GM10248 (cell line): ENCODE measurements around the gene NRGN.
A peak's percentile ranks its signal among the peaks of the same experiment; 100 is the strongest.

Source experiments
- CTCF ChIA-PET: fragments of 300-600 bp; sonication (Branson Sonifier 250); formaldehyde crosslinking; extraction: SDS; loops from one replicate; lab custom pipeline; 2021; ENCODE audit warnings: antibody characterized with exemption; lab: Yijun Ruan, JAX
- POLR2A ChIA-PET: fragments of 350-650 bp; sonication (Branson Sonifier 250); formaldehyde crosslinking; extraction: SDS; loops from one replicate; lab custom pipeline; 2020; ENCODE audit warnings: antibody characterized with exemption; lab: Yijun Ruan, JAX
- DNase-seq: peaks from one replicate; pipeline ENCODE4 v3.0.0; 2012; ENCODE audit errors: extremely low spot score
- CTCF ChIP-seq: IDR thresholded peaks from 2 replicates; pipeline ENCODE4 v1.5.1; 2012; ENCODE audit warnings: mild to moderate bottlenecking, low read depth; ENCODE audit errors: extremely low read depth, missing control alignments, control extremely low read depth

NRGN gene

GRCh38 chr11:124745270-124745834 lies 5.6 kb downstream of the NRGN start:
- DNase-seq: no peak
- ChIA-PET CTCF (interaction anchor here (0.6 to 17.5 kb wide), 16 partner anchors 8 to 91 kb away, joined by 3 to 183 read pairs (median 6); partner anchors contain the start of gene ESAM), POLR2A (no interaction called here)
- TF ChIP-seq CTCF: no peak

GRCh38 chr11:124745835-124746620 lies 6.3 kb downstream of the NRGN start:
- TF ChIP-seq CTCF: peak; percentile 63
- peak; percentile 64 for DNase-seq
- POLR2A ChIA-PET: no interaction called here
- CTCF ChIA-PET: interaction anchor here (0.8 to 17.5 kb wide), 31 partner anchors 9 to 396 kb away, joined by 3 to 183 read pairs (median 5); partner anchors contain the start of gene ESAM

GRCh38 chr11:124746621-124747243 lies 7.0 kb downstream of the NRGN start:
- peak; percentile 92 for DNase-seq
- ChIA-PET CTCF (interaction anchor here (0.8 to 17.5 kb wide), 26 partner anchors 9 to 395 kb away, joined by 3 to 183 read pairs (median 4); partner anchors contain the start of gene ESAM), POLR2A (no interaction called here)
- TF ChIP-seq CTCF: peak; percentile 82

- ChIA-PET POLR2A (no interaction called here), CTCF (interaction anchor here (1.1 to 17.5 kb wide), 17 partner anchors 8 to 89 kb away, joined by 4 to 183 read pairs (median 9); partner anchors contain the start of gene ESAM)
- TF ChIP-seq CTCF: no peak
- no peak for DNase-seq
Measured at GRCh38 chr11:124747406-124748099, 7.8 kb downstream of the NRGN start.

GRCh38 chr11:124748100-124748418 lies 8.3 kb downstream of the NRGN start:
- TF ChIP-seq CTCF: no peak
- CTCF ChIA-PET: interaction anchor here (0.8 to 17.5 kb wide), 6 partner anchors 10 to 89 kb away, joined by 3 to 183 read pairs (median 16); partner anchors contain the start of gene ESAM
- POLR2A ChIA-PET: no interaction called here
- DNase-seq: no peak
